ENCODE measurements around the gene DOCK10.

GRCh38 chr2:224924631-224925030, 117.6 kb downstream of the DOCK10 start:
- TF ChIP-seq POLR2AphosphoS5 (IDR thresholded peaks at IDR 0.05; ENCODE audit: control insufficient read depth, insufficient read depth, low read depth, low read length) (no peak), CTCF (IDR thresholded peaks at IDR 0.05 in 2 of 3, conservative IDR thresholded peaks at IDR 0.05 in 1 of 3; ENCODE audit: insufficient read depth in 2 of 3, low read depth in 1 of 3, low read length in 3 of 3) (no peak), ZZZ3 (IDR thresholded peaks at IDR 0.05) (no peak)

All from K562 (cell line).